GM12865 (cell line): ENCODE results near the gene CD44.

Source experiments
- DNase-seq: peaks from one replicate; pipeline ENCODE4 v3.0.0; 2010; ENCODE audit warnings: low read depth
- H3K4me3 ChIP-seq: 2 replicates; pipeline ENCODE4 v1.5.1; 2011; ENCODE audit warnings: mild to moderate bottlenecking, low read depth, low read length, control low read depth
- CTCF ChIP-seq: IDR thresholded peaks from 2 replicates; pipeline ENCODE4 v1.5.1; 2011; ENCODE audit warnings: low read length, control low read depth, low read depth, inconsistent platforms; ENCODE audit not compliant: insufficient read depth; ENCODE audit errors: missing control alignments

CD44 gene

GRCh38 chr11:35207471-35208403 lies 68.8 kb downstream of the CD44 start:
- DNase-seq, result no peak
- no peak for TF ChIP-seq CTCF
- H3K4me3 ChIP-seq, result no peak overlapping the region

- no peak for TF ChIP-seq CTCF
- no peak for DNase-seq
- H3K4me3 ChIP-seq, result no peak overlapping the region
These were observed 69.8 kb downstream of the CD44 start for GRCh38 chr11:35208795-35209194.

- no peak for TF ChIP-seq CTCF
- DNase-seq, result no peak
- no peak overlapping the region for H3K4me3 ChIP-seq
These were observed 72.0 kb downstream of the CD44 start for GRCh38 chr11:35210876-35211546.

- no peak overlapping the region for H3K4me3 ChIP-seq
- no peak for DNase-seq
- TF ChIP-seq CTCF, result no peak
These were observed 73.0 kb downstream of the CD44 start for GRCh38 chr11:35211952-35212351.

- no peak overlapping the region for H3K4me3 ChIP-seq
- no peak for DNase-seq
- TF ChIP-seq CTCF, result no peak
These were observed 75.3 kb downstream of the CD44 start for GRCh38 chr11:35214226-35214770.

GRCh38 chr11:35214792-35215193 lies 75.8 kb downstream of the CD44 start:
- no peak overlapping the region for H3K4me3 ChIP-seq
- no peak for DNase-seq
- no peak for TF ChIP-seq CTCF
